HepG2 (cell line): ENCODE measurements around the gene LCE2D.

ENCODE experiments used
- ASH2L ChIP-seq: fragments of 300-600, 200-600 bp; sonication (generic); IDR thresholded peaks from 2 replicates; pipeline ENCODE4 v1.7.0; 2017; ENCODE audit warnings: low read depth, mild to moderate bottlenecking, moderate library complexity, mixed read lengths, low read length; ENCODE audit not compliant: insufficient read length
- BRCA1 ChIP-seq: sonication (generic); formaldehyde crosslinking; IDR thresholded peaks from 2 replicates; pipeline ENCODE4 v1.4.0; 2020; ENCODE audit warnings: missing genetic modification reagents
- CHD2 ChIP-seq: IDR thresholded peaks from 2 replicates; pipeline ENCODE4 v1.6.1; 2011; ENCODE audit warnings: low read depth, low read length, improper control_type of control experiment
- SP2 ChIP-seq: sonication (generic); formaldehyde crosslinking; IDR thresholded peaks from 2 replicates; pipeline ENCODE4 v1.5.1; 2020; ENCODE audit warnings: mild to moderate bottlenecking, missing genetic modification reagents
- ZNF20 ChIP-seq: sonication (generic); formaldehyde crosslinking; IDR thresholded peaks from 2 replicates; pipeline ENCODE4 v1.4.0; 2020; ENCODE audit warnings: mild to moderate bottlenecking, moderate library complexity, missing genetic modification reagents
- ZNF558 ChIP-seq: sonication (generic); formaldehyde crosslinking; IDR thresholded peaks from 2 replicates; pipeline ENCODE4 v1.9.0; 2022; ENCODE audit warnings: mild to moderate bottlenecking, missing genetic modification reagents, borderline replicate concordance
- ZNF773 ChIP-seq: sonication (generic); formaldehyde crosslinking; IDR thresholded peaks from 2 replicates; pipeline ENCODE4 v1.4.0; 2020; ENCODE audit warnings: missing genetic modification reagents, borderline replicate concordance
- TF ChIP-seq, protein P1 (sequence below): sonication (generic); formaldehyde crosslinking; IDR thresholded peaks from 2 replicates; pipeline ENCODE4 v1.5.0; 2020; ENCODE audit warnings: missing genetic modification reagents
- TF ChIP-seq, protein P2 (sequence below): sonication (generic); formaldehyde crosslinking; IDR thresholded peaks from 2 replicates; pipeline ENCODE4 v1.4.0; 2020; ENCODE audit warnings: missing genetic modification reagents, borderline replicate concordance

DNA sequence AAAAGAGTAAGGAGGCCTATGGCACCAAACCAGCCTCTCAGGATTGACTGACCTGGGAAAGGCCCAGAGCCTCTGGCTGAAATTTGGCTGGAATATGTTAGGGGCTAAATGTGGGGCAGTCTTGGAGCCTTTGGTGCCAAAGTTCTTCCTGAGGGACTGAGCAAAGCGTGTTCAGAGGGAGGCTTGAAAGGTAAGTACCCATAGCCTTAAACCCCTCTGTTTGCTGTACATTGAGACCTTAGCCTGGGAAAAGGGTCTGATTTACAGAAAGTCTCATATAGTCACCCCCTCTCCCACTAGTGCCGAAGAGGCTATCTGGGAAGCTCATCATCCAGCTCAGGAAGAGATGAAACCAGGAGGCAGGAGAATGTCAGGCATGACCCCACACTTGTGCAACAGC, 44.7 kb downstream of the LCE2D start, which contains the start of gene LCE4A:
- TF ChIP-seq SP2 (CRISPR knock-in tag): no peak
- TF ChIP-seq ASH2L: no peak
- no peak for TF ChIP-seq ZNF773 (CRISPR knock-in tag)
- TF ChIP-seq ZNF20 (CRISPR knock-in tag): no peak
- TF ChIP-seq BRCA1 (CRISPR knock-in tag): no peak
- no peak for TF ChIP-seq ZNF558 (CRISPR knock-in tag)
- TF ChIP-seq, protein P1, sequence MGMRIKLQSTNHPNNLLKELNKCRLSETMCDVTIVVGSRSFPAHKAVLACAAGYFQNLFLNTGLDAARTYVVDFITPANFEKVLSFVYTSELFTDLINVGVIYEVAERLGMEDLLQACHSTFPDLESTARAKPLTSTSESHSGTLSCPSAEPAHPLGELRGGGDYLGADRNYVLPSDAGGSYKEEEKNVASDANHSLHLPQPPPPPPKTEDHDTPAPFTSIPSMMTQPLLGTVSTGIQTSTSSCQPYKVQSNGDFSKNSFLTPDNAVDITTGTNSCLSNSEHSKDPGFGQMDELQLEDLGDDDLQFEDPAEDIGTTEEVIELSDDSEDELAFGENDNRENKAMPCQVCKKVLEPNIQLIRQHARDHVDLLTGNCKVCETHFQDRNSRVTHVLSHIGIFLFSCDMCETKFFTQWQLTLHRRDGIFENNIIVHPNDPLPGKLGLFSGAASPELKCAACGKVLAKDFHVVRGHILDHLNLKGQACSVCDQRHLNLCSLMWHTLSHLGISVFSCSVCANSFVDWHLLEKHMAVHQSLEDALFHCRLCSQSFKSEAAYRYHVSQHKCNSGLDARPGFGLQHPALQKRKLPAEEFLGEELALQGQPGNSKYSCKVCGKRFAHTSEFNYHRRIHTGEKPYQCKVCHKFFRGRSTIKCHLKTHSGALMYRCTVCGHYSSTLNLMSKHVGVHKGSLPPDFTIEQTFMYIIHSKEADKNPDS (CRISPR knock-in tag): no peak
- no peak for TF ChIP-seq CHD2
- TF ChIP-seq, protein P2, sequence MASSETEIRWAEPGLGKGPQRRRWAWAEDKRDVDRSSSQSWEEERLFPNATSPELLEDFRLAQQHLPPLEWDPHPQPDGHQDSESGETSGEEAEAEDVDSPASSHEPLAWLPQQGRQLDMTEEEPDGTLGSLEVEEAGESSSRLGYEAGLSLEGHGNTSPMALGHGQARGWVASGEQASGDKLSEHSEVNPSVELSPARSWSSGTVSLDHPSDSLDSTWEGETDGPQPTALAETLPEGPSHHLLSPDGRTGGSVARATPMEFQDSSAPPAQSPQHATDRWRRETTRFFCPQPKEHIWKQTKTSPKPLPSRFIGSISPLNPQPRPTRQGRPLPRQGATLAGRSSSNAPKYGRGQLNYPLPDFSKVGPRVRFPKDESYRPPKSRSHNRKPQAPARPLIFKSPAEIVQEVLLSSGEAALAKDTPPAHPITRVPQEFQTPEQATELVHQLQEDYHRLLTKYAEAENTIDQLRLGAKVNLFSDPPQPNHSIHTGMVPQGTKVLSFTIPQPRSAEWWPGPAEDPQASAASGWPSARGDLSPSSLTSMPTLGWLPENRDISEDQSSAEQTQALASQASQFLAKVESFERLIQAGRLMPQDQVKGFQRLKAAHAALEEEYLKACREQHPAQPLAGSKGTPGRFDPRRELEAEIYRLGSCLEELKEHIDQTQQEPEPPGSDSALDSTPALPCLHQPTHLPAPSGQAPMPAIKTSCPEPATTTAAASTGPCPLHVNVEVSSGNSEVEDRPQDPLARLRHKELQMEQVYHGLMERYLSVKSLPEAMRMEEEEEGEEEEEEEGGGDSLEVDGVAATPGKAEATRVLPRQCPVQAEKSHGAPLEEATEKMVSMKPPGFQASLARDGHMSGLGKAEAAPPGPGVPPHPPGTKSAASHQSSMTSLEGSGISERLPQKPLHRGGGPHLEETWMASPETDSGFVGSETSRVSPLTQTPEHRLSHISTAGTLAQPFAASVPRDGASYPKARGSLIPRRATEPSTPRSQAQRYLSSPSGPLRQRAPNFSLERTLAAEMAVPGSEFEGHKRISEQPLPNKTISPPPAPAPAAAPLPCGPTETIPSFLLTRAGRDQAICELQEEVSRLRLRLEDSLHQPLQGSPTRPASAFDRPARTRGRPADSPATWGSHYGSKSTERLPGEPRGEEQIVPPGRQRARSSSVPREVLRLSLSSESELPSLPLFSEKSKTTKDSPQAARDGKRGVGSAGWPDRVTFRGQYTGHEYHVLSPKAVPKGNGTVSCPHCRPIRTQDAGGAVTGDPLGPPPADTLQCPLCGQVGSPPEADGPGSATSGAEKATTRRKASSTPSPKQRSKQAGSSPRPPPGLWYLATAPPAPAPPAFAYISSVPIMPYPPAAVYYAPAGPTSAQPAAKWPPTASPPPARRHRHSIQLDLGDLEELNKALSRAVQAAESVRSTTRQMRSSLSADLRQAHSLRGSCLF (CRISPR knock-in tag): no peak
